ENCODE results near the gene HRH4.

HRH4 gene

GRCh38 chr18:24466771-24467170, 6.3 kb downstream of the HRH4 start:
- TF ChIP-seq POLR2AphosphoS5 (IDR thresholded peaks at IDR 0.05; ENCODE audit: low read depth, low read length) = no peak
- TF ChIP-seq SIN3A (IDR thresholded peaks at IDR 0.05; ENCODE audit: borderline replicate concordance, insufficient read depth, low read length) = no peak
- no peak for TF ChIP-seq FOXP2 (optimal IDR thresholded peaks at IDR 0.05; ENCODE audit: borderline replicate concordance, extremely low read depth, extremely low read length, insufficient read depth)

- TF ChIP-seq, protein P1, sequence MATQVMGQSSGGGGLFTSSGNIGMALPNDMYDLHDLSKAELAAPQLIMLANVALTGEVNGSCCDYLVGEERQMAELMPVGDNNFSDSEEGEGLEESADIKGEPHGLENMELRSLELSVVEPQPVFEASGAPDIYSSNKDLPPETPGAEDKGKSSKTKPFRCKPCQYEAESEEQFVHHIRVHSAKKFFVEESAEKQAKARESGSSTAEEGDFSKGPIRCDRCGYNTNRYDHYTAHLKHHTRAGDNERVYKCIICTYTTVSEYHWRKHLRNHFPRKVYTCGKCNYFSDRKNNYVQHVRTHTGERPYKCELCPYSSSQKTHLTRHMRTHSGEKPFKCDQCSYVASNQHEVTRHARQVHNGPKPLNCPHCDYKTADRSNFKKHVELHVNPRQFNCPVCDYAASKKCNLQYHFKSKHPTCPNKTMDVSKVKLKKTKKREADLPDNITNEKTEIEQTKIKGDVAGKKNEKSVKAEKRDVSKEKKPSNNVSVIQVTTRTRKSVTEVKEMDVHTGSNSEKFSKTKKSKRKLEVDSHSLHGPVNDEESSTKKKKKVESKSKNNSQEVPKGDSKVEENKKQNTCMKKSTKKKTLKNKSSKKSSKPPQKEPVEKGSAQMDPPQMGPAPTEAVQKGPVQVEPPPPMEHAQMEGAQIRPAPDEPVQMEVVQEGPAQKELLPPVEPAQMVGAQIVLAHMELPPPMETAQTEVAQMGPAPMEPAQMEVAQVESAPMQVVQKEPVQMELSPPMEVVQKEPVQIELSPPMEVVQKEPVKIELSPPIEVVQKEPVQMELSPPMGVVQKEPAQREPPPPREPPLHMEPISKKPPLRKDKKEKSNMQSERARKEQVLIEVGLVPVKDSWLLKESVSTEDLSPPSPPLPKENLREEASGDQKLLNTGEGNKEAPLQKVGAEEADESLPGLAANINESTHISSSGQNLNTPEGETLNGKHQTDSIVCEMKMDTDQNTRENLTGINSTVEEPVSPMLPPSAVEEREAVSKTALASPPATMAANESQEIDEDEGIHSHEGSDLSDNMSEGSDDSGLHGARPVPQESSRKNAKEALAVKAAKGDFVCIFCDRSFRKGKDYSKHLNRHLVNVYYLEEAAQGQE (IDR thresholded peaks at IDR 0.05; ENCODE audit: insufficient read depth in 1 of 2, low read depth in 2 of 2, low read length in 2 of 2) = no peak
- TF ChIP-seq FOXP2 (optimal IDR thresholded peaks at IDR 0.05; ENCODE audit: borderline replicate concordance, extremely low read depth, extremely low read length, insufficient read depth) = no peak
- no peak for TF ChIP-seq SIN3A (IDR thresholded peaks at IDR 0.05; ENCODE audit: borderline replicate concordance, insufficient read depth, low read length)
- no peak for TF ChIP-seq POLR2AphosphoS5 (IDR thresholded peaks at IDR 0.05; ENCODE audit: low read depth, low read length)
- no peak for TF ChIP-seq TAF1 (IDR thresholded peaks at IDR 0.05; ENCODE audit: borderline replicate concordance, insufficient read depth, low read length)
These were observed 9.7 kb downstream of the HRH4 start for GRCh38 chr18:24470022-24470618.

DNA sequence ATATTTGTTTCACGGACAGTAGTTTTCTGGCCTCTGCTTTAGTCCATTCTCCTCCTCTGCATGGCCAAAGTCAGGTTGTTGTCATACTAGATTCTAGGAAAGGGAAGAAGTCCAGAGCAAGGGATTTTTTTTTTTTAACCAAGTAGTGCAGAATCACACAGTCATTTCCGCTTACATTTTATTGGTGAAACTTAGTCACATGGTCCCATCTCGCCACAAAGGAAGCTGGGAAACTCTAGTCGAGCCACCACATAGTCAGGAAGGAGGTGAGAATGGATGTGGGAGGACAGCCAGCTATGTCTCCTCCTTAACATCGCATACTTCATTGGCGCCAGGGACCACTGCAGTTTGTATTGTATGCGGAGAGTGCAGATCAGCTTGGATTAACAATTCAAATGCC, 10.4 kb downstream of the HRH4 start:
- no peak for TF ChIP-seq FOXP2 (optimal IDR thresholded peaks at IDR 0.05; ENCODE audit: borderline replicate concordance, extremely low read depth, extremely low read length, insufficient read depth)
- no peak for TF ChIP-seq POLR2AphosphoS5 (IDR thresholded peaks at IDR 0.05; ENCODE audit: low read depth, low read length)
- no peak for TF ChIP-seq SIN3A (IDR thresholded peaks at IDR 0.05; ENCODE audit: borderline replicate concordance, insufficient read depth, low read length)
- TF ChIP-seq, protein P1 (IDR thresholded peaks at IDR 0.05; ENCODE audit: insufficient read depth in 1 of 2, low read depth in 2 of 2, low read length in 2 of 2) = no peak
- no peak for TF ChIP-seq TAF1 (IDR thresholded peaks at IDR 0.05; ENCODE audit: borderline replicate concordance, insufficient read depth, low read length)

GRCh38 chr18:24472591-24472990, 12.2 kb downstream of the HRH4 start:
- no peak for TF ChIP-seq TAF1 (IDR thresholded peaks at IDR 0.05; ENCODE audit: borderline replicate concordance, insufficient read depth, low read length)

DNA sequence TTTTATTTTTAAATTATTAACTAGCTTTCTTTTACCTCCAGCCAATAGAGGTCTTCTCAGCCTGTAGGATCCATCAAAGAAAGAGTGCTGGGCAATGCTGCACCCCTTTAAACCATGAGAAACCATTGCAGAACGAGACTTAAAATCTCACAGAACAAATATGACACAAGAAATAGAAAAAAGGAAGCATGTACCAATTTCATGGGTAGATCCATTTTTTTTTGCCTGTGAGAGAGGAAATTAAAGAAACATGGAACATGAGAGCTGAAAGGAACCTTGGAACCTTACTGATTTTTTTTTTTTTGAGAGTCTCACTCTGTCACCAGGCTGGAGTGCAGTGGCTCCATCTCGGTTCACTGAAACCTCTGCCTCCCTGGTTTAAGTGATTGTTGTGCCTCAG, 14.0 kb downstream of the HRH4 start:
- TF ChIP-seq FOXP2 (optimal IDR thresholded peaks at IDR 0.05; ENCODE audit: borderline replicate concordance, extremely low read depth, extremely low read length, insufficient read depth) = no peak
- TF ChIP-seq TAF1 (IDR thresholded peaks at IDR 0.05; ENCODE audit: borderline replicate concordance, insufficient read depth, low read length) = no peak
- TF ChIP-seq, protein P1 (IDR thresholded peaks at IDR 0.05; ENCODE audit: insufficient read depth in 1 of 2, low read depth in 2 of 2, low read length in 2 of 2) = no peak
- no peak for TF ChIP-seq SIN3A (IDR thresholded peaks at IDR 0.05; ENCODE audit: borderline replicate concordance, insufficient read depth, low read length)
- TF ChIP-seq POLR2AphosphoS5 (IDR thresholded peaks at IDR 0.05; ENCODE audit: low read depth, low read length) = no peak

GRCh38 chr18:24475926-24476589, 15.6 kb downstream of the HRH4 start:
- TF ChIP-seq FOXP2 (optimal IDR thresholded peaks at IDR 0.05; ENCODE audit: borderline replicate concordance, extremely low read depth, extremely low read length, insufficient read depth) (no peak), TAF1 (IDR thresholded peaks at IDR 0.05; ENCODE audit: borderline replicate concordance, insufficient read depth, low read length) (no peak), POLR2AphosphoS5 (IDR thresholded peaks at IDR 0.05; ENCODE audit: low read depth, low read length) (no peak), SIN3A (IDR thresholded peaks at IDR 0.05; ENCODE audit: borderline replicate concordance, insufficient read depth, low read length) (no peak)
- TF ChIP-seq, protein P1 (IDR thresholded peaks at IDR 0.05; ENCODE audit: insufficient read depth in 1 of 2, low read depth in 2 of 2, low read length in 2 of 2) = no peak
